Measurements from ENCODE around the gene RBM39.
A peak's percentile ranks its signal among the peaks of the same experiment; 100 is the strongest.
"Not testable (repeated sequence)": the region's sequence is repeated elsewhere in the genome, so short reads cannot be mapped to it uniquely, and the experiment has no call there.

Gene RBM39

GRCh38 chr20:35741892-35742740, at the start of gene RBM39:
RBM39 (minus strand) TSS chr20:35742260; CDS start chr20:35740874, 1,386 bp downstream.
- peak within 1 kb of the TSS; percentile 100 for H3K9ac ChIP-seq
- peaks cover 39% of the 10 kb centered on the region for H4K20me1 ChIP-seq (ENCODE audit: insufficient read depth)
- TF ChIP-seq, protein P1, sequence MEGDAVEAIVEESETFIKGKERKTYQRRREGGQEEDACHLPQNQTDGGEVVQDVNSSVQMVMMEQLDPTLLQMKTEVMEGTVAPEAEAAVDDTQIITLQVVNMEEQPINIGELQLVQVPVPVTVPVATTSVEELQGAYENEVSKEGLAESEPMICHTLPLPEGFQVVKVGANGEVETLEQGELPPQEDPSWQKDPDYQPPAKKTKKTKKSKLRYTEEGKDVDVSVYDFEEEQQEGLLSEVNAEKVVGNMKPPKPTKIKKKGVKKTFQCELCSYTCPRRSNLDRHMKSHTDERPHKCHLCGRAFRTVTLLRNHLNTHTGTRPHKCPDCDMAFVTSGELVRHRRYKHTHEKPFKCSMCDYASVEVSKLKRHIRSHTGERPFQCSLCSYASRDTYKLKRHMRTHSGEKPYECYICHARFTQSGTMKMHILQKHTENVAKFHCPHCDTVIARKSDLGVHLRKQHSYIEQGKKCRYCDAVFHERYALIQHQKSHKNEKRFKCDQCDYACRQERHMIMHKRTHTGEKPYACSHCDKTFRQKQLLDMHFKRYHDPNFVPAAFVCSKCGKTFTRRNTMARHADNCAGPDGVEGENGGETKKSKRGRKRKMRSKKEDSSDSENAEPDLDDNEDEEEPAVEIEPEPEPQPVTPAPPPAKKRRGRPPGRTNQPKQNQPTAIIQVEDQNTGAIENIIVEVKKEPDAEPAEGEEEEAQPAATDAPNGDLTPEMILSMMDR (conservative IDR thresholded peaks at IDR 0.05; ENCODE audit: low read depth, low read length): peak; percentile 54
- H3K27me3 ChIP-seq (ENCODE audit: insufficient read depth, low read depth): no peaks in the 10 kb centered on the region
- no peak within 1 kb of the TSS for H3K4me3 ChIP-seq (IDR thresholded peaks at IDR 0.05; ENCODE audit: insufficient read depth, low read depth, low read length)
- H2AFZ ChIP-seq (ENCODE audit: low read depth): peak within 1 kb of the TSS; percentile 4
- H3K27ac ChIP-seq: peak within 1 kb of the TSS; percentile 99
- peaks cover 46% of the 10 kb centered on the region for H3K4me1 ChIP-seq (ENCODE audit: low read depth, poor library complexity, severe bottlenecking)
- H3K36me3 ChIP-seq (ENCODE audit: insufficient read depth): peaks cover 28% of the 10 kb centered on the region; the same call in 1 of the 2 replicates
- H3K79me2 ChIP-seq (ENCODE audit: insufficient read depth, low read depth): peaks cover 65% of the 10 kb centered on the region
- H3K4me2 ChIP-seq: peak within 1 kb of the TSS; percentile 99

- H3K4me3 ChIP-seq (IDR thresholded peaks at IDR 0.05; ENCODE audit: insufficient read depth, low read depth, low read length): no peak overlapping the region
- no peak overlapping the region for H3K27ac ChIP-seq
- H2AFZ ChIP-seq (ENCODE audit: low read depth): no peak overlapping the region
- TF ChIP-seq, protein P1 (conservative IDR thresholded peaks at IDR 0.05; ENCODE audit: low read depth, low read length): no peak
- peaks cover 14% of the 10 kb centered on the region for H3K4me1 ChIP-seq (ENCODE audit: low read depth, poor library complexity, severe bottlenecking)
- no peaks in the 10 kb centered on the region for H3K36me3 ChIP-seq (ENCODE audit: insufficient read depth)
- H3K9ac ChIP-seq: no peak overlapping the region
- no peaks in the 10 kb centered on the region for H4K20me1 ChIP-seq (ENCODE audit: insufficient read depth)
- no peak overlapping the region for H3K4me2 ChIP-seq
- peaks cover 13% of the 10 kb centered on the region; the same call in 1 of the 2 replicates for H3K79me2 ChIP-seq (ENCODE audit: insufficient read depth, low read depth)
- H3K27me3 ChIP-seq (ENCODE audit: insufficient read depth, low read depth): no peaks in the 10 kb centered on the region
Observed at GRCh38 chr20:35791821-35792220, 49.8 kb upstream of the RBM39 start.

DNA sequence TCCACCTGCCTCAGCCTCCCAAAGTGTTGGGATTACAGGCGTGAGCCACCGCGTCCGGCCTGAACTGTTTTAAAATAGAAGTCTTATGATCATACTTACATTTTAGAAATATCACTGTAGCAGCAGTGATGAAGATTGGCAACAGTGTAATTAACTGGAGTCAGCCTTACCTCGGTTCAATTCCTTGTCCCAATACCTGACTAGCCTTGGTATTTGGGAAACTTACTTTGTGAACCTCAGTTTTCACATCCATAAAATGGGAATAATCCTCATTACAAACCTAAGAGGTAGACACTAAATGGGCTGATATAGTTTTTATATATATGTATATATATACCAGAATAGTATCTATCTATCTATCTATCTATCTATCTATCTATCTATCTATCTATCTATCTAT, 49.0 kb upstream of the RBM39 start:
- H3K4me1 ChIP-seq (ENCODE audit: low read depth, poor library complexity, severe bottlenecking): peaks cover 14% of the 10 kb centered on the region
- no peak overlapping the region for H3K27ac ChIP-seq
- no peak overlapping the region for H3K4me2 ChIP-seq
- peaks cover 13% of the 10 kb centered on the region; the same call in 1 of the 2 replicates for H3K79me2 ChIP-seq (ENCODE audit: insufficient read depth, low read depth)
- H3K9ac ChIP-seq: no peak overlapping the region
- H4K20me1 ChIP-seq (ENCODE audit: insufficient read depth): no peaks in the 10 kb centered on the region
- no peaks in the 10 kb centered on the region for H3K36me3 ChIP-seq (ENCODE audit: insufficient read depth)
- no peaks in the 10 kb centered on the region for H3K27me3 ChIP-seq (ENCODE audit: insufficient read depth, low read depth)
- H3K4me3 ChIP-seq (IDR thresholded peaks at IDR 0.05; ENCODE audit: insufficient read depth, low read depth, low read length): no peak overlapping the region
- no peak overlapping the region for H2AFZ ChIP-seq (ENCODE audit: low read depth)
- TF ChIP-seq, protein P1 (conservative IDR thresholded peaks at IDR 0.05; ENCODE audit: low read depth, low read length): no peak

DNA sequence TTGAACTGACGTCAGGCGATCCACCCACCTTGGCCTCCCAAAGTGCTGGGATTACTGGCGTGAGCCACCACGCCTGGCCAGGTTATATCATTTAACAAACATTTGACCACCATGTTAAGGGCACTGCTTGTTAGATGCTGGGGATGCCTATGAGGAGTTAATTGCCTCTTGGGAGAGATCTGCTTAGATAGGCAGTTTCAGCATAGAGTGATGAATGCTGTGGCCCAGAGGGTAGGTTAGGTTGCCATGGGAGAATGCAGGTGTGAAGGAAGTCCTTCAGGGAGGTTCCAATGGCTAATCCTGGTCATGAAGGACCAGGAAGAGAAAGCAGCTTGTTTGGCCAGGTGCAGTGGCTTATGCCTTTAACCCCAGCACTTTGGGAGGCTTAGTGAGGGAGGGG, 46.7 kb upstream of the RBM39 start:
- Histone ChIP-seq H4K20me1 (ENCODE audit: insufficient read depth) (no peaks in the 10 kb centered on the region), H3K79me2 (ENCODE audit: insufficient read depth, low read depth) (peaks cover 22% of the 10 kb centered on the region; the same call in 1 of the 2 replicates), H3K4me2 (peak overlapping the region; percentile 9; the same call in 1 of the 2 replicates), H3K9ac (no peak overlapping the region; the same call in 1 of the 2 replicates), H3K4me1 (ENCODE audit: low read depth, poor library complexity, severe bottlenecking) (peaks cover 14% of the 10 kb centered on the region), H2AFZ (ENCODE audit: low read depth) (no peak overlapping the region), H3K36me3 (ENCODE audit: insufficient read depth) (no peaks in the 10 kb centered on the region), H3K27me3 (ENCODE audit: insufficient read depth, low read depth) (no peaks in the 10 kb centered on the region), H3K27ac (no peak overlapping the region), H3K4me3 (IDR thresholded peaks at IDR 0.05; ENCODE audit: insufficient read depth, low read depth, low read length) (no peak overlapping the region)
- TF ChIP-seq, protein P1 (conservative IDR thresholded peaks at IDR 0.05; ENCODE audit: low read depth, low read length): no peak

GRCh38 chr20:35785541-35785940, 43.5 kb upstream of the RBM39 start:
- not testable (repeated sequence) for H3K4me2 ChIP-seq; H3K9ac ChIP-seq; H3K27me3 ChIP-seq (ENCODE audit: insufficient read depth, low read depth); H3K4me3 ChIP-seq (IDR thresholded peaks at IDR 0.05; ENCODE audit: insufficient read depth, low read depth, low read length); H3K27ac ChIP-seq; H4K20me1 ChIP-seq (ENCODE audit: insufficient read depth); H3K36me3 ChIP-seq (ENCODE audit: insufficient read depth); H2AFZ ChIP-seq (ENCODE audit: low read depth)
- Histone ChIP-seq H3K4me1 (ENCODE audit: low read depth, poor library complexity, severe bottlenecking) (peaks cover 14% of the 10 kb centered on the region), H3K79me2 (ENCODE audit: insufficient read depth, low read depth) (peaks cover 32% of the 10 kb centered on the region; the same call in 1 of the 2 replicates)

- not testable (repeated sequence) for H3K27me3 ChIP-seq (ENCODE audit: insufficient read depth, low read depth); H3K4me2 ChIP-seq; H3K36me3 ChIP-seq (ENCODE audit: insufficient read depth); H4K20me1 ChIP-seq (ENCODE audit: insufficient read depth); H3K9ac ChIP-seq; H3K27ac ChIP-seq; H3K4me3 ChIP-seq (IDR thresholded peaks at IDR 0.05; ENCODE audit: insufficient read depth, low read depth, low read length); H2AFZ ChIP-seq (ENCODE audit: low read depth); H3K4me1 ChIP-seq (ENCODE audit: low read depth, poor library complexity, severe bottlenecking)
- H3K79me2 ChIP-seq (ENCODE audit: insufficient read depth, low read depth): peaks cover 32% of the 10 kb centered on the region; the same call in 1 of the 2 replicates
Observed at GRCh38 chr20:35783811-35784210, 41.8 kb upstream of the RBM39 start.

Data from KMS-11 (cell line).